Lower lobe of right lung (tissue), 2 donors: Measurements from ENCODE around the gene NUPR1. TPM values are rescaled to one million over a fixed set of nuclear protein-coding genes. Genes with fewer than 3 reads are reported as not detected.

Source experiments
- ATAC-seq, 2 donors: fragments of 200-7000 bp; cut with Tn5 transposase; one replicate each; pipeline ENCODE4 v1.9.1; 2020 to 2022; ENCODE audit warnings: mild to moderate bottlenecking in 2 of 2, moderate library complexity in 2 of 2
- DNase-seq: peaks from one replicate; pipeline ENCODE4 v3.0.0-alpha.2; 2020
- H3K27ac ChIP-seq: fragments of 200-600 bp; one replicate; pipeline ENCODE4 v1.8.0; 2022
- H3K27me3 ChIP-seq: fragments of 200-600 bp; one replicate; pipeline ENCODE4 v1.8.0; 2022; ENCODE audit warnings: low read depth
- H3K36me3 ChIP-seq: fragments of 200-600 bp; one replicate; pipeline ENCODE4 v1.8.0; 2022; ENCODE audit warnings: mild to moderate bottlenecking
- H3K4me1 ChIP-seq: fragments of 200-600 bp; one replicate; pipeline ENCODE4 v1.8.0; 2022
- H3K4me3 ChIP-seq: fragments of 200-600 bp; one replicate; pipeline ENCODE4 v1.8.0; 2022; ENCODE audit warnings: mild to moderate bottlenecking
- H3K9me3 ChIP-seq: fragments of 200-600 bp; one replicate; pipeline ENCODE4 v1.8.0; 2022
- intact Hi-C: fragments of 100-400 bp; cut with DNase I; formaldehyde crosslinking; loops from one replicate; pipeline ENCODE4 v1.11.0; 2022
- total RNA-seq: library from RNA; stranded (reverse); fragmentation: NEBNext Ultra II Directional; extraction: Animal tissue kit (Norgen Biotek cat#: 25700); gene quantifications from one replicate; pipeline ENCODE4 v1.2.1, GENCODE V29; 2021
- TF ChIP-seq, protein P1 (sequence below): fragments of 200-600 bp; IDR thresholded peaks from one replicate; pipeline ENCODE4 v1.8.0; 2022; ENCODE audit warnings: antibody characterized with exemption, mild to moderate bottlenecking
- donor health status: DM: no; HTN: yes; CAD: no; lungs with severe emphysema.

Gene NUPR1
- total RNA-seq, 1 donor from 2014 or later, result 302 TPM

DNA sequence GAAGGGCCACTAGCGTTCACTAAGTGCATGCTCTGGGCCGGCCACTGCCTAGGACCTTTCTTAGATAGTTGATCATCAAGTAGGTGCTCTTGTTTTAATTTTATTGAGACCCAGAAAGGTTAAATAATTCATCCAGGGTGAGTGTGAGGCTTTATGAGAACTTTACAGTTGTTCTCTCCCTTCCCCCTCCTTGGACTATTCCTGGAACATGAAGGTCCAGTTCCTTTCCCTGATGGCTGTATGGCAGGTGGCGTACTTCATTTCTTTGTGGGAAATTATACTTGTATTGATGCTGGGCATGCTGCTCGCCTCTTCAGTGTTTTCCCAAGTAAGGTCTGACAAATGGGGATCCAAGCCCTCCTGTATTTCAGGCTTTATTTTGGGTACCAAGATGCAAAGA lies 23.4 kb upstream of the NUPR1 start:
- peaks cover 24% of the 10 kb centered on the region for H3K4me1 ChIP-seq
- DNase-seq (no peak), ATAC-seq (no peak)
- H3K36me3 ChIP-seq, result peaks cover 23% of the 10 kb centered on the region
- TF ChIP-seq, protein P1, sequence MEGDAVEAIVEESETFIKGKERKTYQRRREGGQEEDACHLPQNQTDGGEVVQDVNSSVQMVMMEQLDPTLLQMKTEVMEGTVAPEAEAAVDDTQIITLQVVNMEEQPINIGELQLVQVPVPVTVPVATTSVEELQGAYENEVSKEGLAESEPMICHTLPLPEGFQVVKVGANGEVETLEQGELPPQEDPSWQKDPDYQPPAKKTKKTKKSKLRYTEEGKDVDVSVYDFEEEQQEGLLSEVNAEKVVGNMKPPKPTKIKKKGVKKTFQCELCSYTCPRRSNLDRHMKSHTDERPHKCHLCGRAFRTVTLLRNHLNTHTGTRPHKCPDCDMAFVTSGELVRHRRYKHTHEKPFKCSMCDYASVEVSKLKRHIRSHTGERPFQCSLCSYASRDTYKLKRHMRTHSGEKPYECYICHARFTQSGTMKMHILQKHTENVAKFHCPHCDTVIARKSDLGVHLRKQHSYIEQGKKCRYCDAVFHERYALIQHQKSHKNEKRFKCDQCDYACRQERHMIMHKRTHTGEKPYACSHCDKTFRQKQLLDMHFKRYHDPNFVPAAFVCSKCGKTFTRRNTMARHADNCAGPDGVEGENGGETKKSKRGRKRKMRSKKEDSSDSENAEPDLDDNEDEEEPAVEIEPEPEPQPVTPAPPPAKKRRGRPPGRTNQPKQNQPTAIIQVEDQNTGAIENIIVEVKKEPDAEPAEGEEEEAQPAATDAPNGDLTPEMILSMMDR, result no peak
- intact Hi-C loops, result no loop called here
- H3K9me3 ChIP-seq, result no peaks in the 10 kb centered on the region
- no peaks in the 10 kb centered on the region for H3K27me3 ChIP-seq
- no peak overlapping the region for H3K4me3 ChIP-seq
- peak overlapping the region; percentile 61 for H3K27ac ChIP-seq

DNA sequence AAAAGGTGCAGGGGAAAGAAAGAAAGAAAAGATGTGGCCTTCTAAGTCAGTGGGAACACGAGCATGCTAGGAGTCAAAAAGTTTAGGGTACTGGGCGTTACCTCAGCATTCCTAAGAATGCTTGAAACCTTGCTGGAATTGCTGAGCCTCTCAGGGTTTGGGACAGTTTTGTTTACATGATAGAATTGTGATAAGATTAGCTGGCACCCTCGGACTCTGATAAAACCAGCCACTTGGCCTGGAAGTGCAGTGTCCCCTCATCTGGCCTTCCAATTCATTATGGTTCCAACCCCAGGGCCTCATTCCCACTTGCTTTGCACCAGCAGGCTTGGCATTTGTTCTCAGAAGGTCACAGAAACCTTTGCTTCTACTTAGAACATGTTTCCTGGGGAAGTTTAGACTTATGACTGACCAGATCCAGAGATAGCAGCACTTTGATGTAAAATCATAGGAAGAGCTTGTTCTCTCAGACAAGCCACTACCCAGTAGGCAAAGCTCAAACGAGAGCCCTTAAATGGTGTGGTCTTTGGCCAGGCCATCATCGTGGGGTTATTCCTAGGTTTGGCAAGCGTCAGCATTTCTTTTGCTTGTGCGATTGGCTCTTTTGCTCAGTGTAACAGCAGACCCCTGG lies 22.9 kb upstream of the NUPR1 start:
- intact Hi-C loops, result no loop called here
- Histone ChIP-seq H3K4me1 (peaks cover 24% of the 10 kb centered on the region), H3K27ac (peak overlapping the region; percentile 61), H3K9me3 (no peaks in the 10 kb centered on the region), H3K36me3 (peaks cover 26% of the 10 kb centered on the region), H3K4me3 (no peak overlapping the region), H3K27me3 (no peaks in the 10 kb centered on the region)
- TF ChIP-seq, protein P1, result no peak
- peak; percentile 66 to 86 for ATAC-seq
- no peak for DNase-seq

DNA sequence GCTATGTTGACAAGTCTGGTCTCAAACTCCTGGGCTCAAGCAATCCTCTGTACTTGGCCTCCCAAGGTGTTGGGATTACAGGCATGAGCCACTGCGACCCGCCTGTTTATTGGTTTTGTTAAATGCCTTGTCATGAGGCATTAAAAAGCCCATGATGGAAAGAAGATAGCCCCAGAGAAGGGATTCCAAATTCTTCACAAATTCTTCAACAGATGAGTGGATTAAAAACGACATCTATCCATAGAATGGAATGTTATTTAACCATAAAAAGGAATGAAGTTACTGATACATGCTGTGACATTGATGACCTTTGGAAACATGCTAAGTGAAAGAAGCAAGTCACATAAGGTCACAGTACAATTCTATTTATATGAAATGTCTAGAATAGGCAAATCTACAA lies 19.7 kb upstream of the NUPR1 start:
- H3K27ac ChIP-seq, result no peak overlapping the region
- peaks cover 22% of the 10 kb centered on the region for H3K36me3 ChIP-seq
- H3K27me3 ChIP-seq, result no peaks in the 10 kb centered on the region
- DNase-seq (no peak), ATAC-seq (no peak)
- no peak overlapping the region for H3K4me3 ChIP-seq
- intact Hi-C loops, result no loop called here
- H3K4me1 ChIP-seq, result peaks cover 42% of the 10 kb centered on the region
- H3K9me3 ChIP-seq, result no peaks in the 10 kb centered on the region
- TF ChIP-seq, protein P1, result no peak

DNA sequence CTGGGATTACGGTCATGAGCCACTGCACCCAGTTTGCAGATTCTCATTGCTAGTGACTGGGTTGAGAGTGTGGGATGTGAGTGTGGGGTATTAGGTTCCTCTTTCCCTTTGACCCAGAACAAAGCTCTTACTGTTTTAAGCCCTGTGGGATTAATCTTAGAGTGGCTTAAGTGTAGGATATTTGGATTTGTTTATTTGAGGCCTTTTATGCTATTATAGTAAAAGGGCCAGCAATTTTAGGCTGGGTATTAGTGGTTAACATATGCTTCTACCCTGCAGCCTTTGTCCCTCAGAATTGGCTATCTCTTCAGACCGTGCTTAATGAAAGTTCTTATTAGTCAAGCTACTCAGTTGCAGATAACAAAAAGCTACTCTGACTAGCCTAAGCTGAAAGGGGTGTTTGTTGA lies 18.1 kb upstream of the NUPR1 start:
- Histone ChIP-seq H3K9me3 (no peaks in the 10 kb centered on the region), H3K36me3 (peaks cover 22% of the 10 kb centered on the region), H3K27ac (peak overlapping the region; percentile 10), H3K4me3 (no peak overlapping the region), H3K4me1 (peaks cover 34% of the 10 kb centered on the region), H3K27me3 (no peaks in the 10 kb centered on the region)
- no peak for DNase-seq
- TF ChIP-seq, protein P1, result no peak
- intact Hi-C loops, result no loop called here
- ATAC-seq, result no peak

DNA sequence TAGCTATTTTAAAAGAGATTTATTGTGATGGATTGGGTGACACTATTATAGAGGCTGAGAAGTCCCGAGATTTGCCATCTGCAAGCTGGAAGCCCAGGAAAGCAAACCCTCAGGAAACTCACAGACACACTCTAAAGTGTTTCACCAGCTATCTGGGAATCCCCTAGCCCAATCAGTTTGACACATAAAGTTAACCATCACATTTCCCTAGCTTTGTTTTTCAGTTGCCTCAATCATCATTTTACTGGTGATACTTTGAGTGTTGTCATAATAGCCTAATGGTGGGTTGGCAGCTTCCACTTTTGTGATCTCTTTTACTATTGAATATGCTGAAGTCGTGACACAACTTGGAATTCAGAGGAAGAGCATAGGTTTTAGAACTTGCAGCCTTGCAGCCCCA lies 16.8 kb upstream of the NUPR1 start:
- TF ChIP-seq, protein P1, result no peak
- Histone ChIP-seq H3K4me3 (no peak overlapping the region), H3K27me3 (no peaks in the 10 kb centered on the region), H3K27ac (no peak overlapping the region), H3K4me1 (peaks cover 24% of the 10 kb centered on the region), H3K36me3 (peaks cover 22% of the 10 kb centered on the region), H3K9me3 (no peaks in the 10 kb centered on the region)
- ATAC-seq (no peak), DNase-seq (no peak)
- intact Hi-C loops, result no loop called here
